SU-DHL-6 (cell line): ENCODE measurements around the gene DOCK1.

Experiments
- EZH2phosphoT487 ChIP-seq: fragments of 200-600 bp; sonication (generic), shearing (Covaris generic); conservative IDR thresholded peaks from 2 replicates; pipeline ENCODE4 v1.6.1; 2018; ENCODE audit warnings: mild to moderate bottlenecking, antibody characterized with exemption, low read length, moderate library complexity, mixed read lengths
- TF ChIP-seq, protein P1 (sequence below): fragments of 200-600 bp; sonication (generic); IDR thresholded peaks from one replicate; pipeline ENCODE4 v1.5.1; 2017; ENCODE audit warnings: antibody characterized with exemption, mild to moderate bottlenecking, low read length, moderate library complexity; ENCODE audit not compliant: insufficient read depth, poor library complexity, severe bottlenecking

DNA sequence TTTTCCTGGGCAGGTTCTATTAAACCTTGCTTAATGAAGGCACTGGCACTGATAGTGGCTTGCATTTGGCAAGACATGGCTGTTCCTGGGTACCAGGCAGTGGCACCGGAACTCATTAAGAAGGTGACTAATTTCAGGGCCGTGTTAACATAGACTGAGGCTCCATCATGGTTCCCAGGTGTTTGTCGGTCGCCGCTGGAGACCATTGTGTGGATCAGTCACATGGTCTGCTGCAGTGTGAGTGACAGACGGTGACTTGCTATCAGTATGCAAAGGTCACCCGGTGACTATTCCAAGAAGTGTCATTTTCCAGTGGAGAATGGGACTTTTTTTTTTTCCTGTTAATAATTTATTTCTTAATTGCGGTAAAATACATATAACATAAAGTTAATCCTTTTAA lies 184.9 kb downstream of the DOCK1 start:
- TF ChIP-seq, protein P1, sequence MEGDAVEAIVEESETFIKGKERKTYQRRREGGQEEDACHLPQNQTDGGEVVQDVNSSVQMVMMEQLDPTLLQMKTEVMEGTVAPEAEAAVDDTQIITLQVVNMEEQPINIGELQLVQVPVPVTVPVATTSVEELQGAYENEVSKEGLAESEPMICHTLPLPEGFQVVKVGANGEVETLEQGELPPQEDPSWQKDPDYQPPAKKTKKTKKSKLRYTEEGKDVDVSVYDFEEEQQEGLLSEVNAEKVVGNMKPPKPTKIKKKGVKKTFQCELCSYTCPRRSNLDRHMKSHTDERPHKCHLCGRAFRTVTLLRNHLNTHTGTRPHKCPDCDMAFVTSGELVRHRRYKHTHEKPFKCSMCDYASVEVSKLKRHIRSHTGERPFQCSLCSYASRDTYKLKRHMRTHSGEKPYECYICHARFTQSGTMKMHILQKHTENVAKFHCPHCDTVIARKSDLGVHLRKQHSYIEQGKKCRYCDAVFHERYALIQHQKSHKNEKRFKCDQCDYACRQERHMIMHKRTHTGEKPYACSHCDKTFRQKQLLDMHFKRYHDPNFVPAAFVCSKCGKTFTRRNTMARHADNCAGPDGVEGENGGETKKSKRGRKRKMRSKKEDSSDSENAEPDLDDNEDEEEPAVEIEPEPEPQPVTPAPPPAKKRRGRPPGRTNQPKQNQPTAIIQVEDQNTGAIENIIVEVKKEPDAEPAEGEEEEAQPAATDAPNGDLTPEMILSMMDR = no peak
- TF ChIP-seq EZH2phosphoT487 = no peak
